IMR-90 (cell line): ENCODE data around the gene PLSCR2. TPM values are rescaled to one million over a fixed set of nuclear protein-coding genes. Genes with fewer than 3 reads are reported as not detected.

ENCODE experiments used
- ATAC-seq: fragments of 200-7000 bp; cut with Tn5 transposase; 2 replicates; pipeline ENCODE4 v1.9.1; 2020; ENCODE audit warnings: low read depth, mild to moderate bottlenecking, moderate library complexity
- BruUV-seq: library from RNA; stranded (reverse); fragments of 400-500 nt; replicated peaks from 2 replicates; lab custom pipeline; 2021; lab: Mats Ljungman, UMichigan
- CTCF ChIA-PET: fragments of 300-600 bp; formaldehyde crosslinking; extraction: SDS; loops from one replicate; lab custom pipeline; 2021; ENCODE audit warnings: antibody characterized with exemption; lab: Yijun Ruan, JAX
- POLR2A ChIA-PET: fragments of 300-600 bp; sonication (Branson Sonifier 250); formaldehyde crosslinking; loops from one replicate; lab custom pipeline; 2022; ENCODE audit warnings: antibody characterized with exemption; ENCODE audit not compliant: unreplicated experiment; lab: Charles Lee
- DNase-seq: peaks from one replicate; pipeline ENCODE4 v3.0.0; 2013
- H2AFZ ChIP-seq: replicated peaks from 2 replicates; pipeline ENCODE3; 2013; ENCODE audit warnings: low read length, mild to moderate bottlenecking; ENCODE audit not compliant: poor library complexity
- H2AK5ac ChIP-seq: 2 replicates; pipeline ENCODE4 v1.6.1; 2013; ENCODE audit warnings: low read depth, low read length, inconsistent platforms
- H2AK9ac ChIP-seq: replicated peaks from 2 replicates; pipeline ENCODE3; 2013; ENCODE audit warnings: mild to moderate bottlenecking, low read depth, low read length, moderate library complexity; ENCODE audit not compliant: poor library complexity
- H2BK120ac ChIP-seq: 2 replicates; pipeline ENCODE4 v1.6.1; 2013; ENCODE audit warnings: low read depth, low read length, inconsistent platforms
- H2BK15ac ChIP-seq: 3 replicates; pipeline ENCODE4 v1.6.1; 2013; ENCODE audit warnings: low read depth, low read length, inconsistent platforms
- H2BK20ac ChIP-seq: 2 replicates; pipeline ENCODE4 v1.6.1; 2013; ENCODE audit warnings: low read depth, mild to moderate bottlenecking, inconsistent platforms, low read length, moderate library complexity
- H2BK5ac ChIP-seq: 2 replicates; pipeline ENCODE4 v1.6.1; 2013; ENCODE audit warnings: mild to moderate bottlenecking, low read depth, low read length, inconsistent platforms; ENCODE audit not compliant: poor library complexity, severe bottlenecking
- H3K14ac ChIP-seq: replicated peaks from 2 replicates; pipeline ENCODE4 v1.6.1; 2013; ENCODE audit warnings: low read depth, low read length, inconsistent platforms
- H3K18ac ChIP-seq: 2 replicates; pipeline ENCODE4 v1.6.1; 2013; ENCODE audit warnings: low read depth, low read length, control low read depth
- H3K23ac ChIP-seq: 2 replicates; pipeline ENCODE4 v1.6.1; 2013; ENCODE audit warnings: low read depth, low read length, inconsistent platforms
- H3K27ac ChIP-seq: 2 replicates; pipeline ENCODE4 v1.5.1; 2013; ENCODE audit warnings: mild to moderate bottlenecking, control low read depth, low read length; ENCODE audit not compliant: insufficient read depth
- H3K27me3 ChIP-seq: 2 replicates; pipeline ENCODE4 v1.6.1; 2013; ENCODE audit warnings: low read length; ENCODE audit not compliant: control insufficient read depth, insufficient read depth
- H3K36me3 ChIP-seq: 2 replicates; pipeline ENCODE4 v1.6.1; 2013; ENCODE audit warnings: low read length, mixed read lengths; ENCODE audit not compliant: control insufficient read depth, insufficient read depth
- H3K4ac ChIP-seq: 2 replicates; pipeline ENCODE4 v1.6.1; 2013; ENCODE audit warnings: low read depth, low read length, inconsistent platforms
- H3K4me1 ChIP-seq: 2 replicates; pipeline ENCODE4 v1.6.1; 2013; ENCODE audit warnings: low read length, mixed read lengths; ENCODE audit not compliant: control insufficient read depth, insufficient read depth
- H3K4me2 ChIP-seq: 2 replicates; pipeline ENCODE4 v1.6.1; 2013; ENCODE audit warnings: low read depth, mild to moderate bottlenecking, control low read depth, low read length, moderate library complexity
- H3K4me3 ChIP-seq: 2 replicates; pipeline ENCODE4 v1.5.1; 2013; ENCODE audit warnings: low read depth, mild to moderate bottlenecking, control low read depth, low read length, moderate library complexity; ENCODE audit not compliant: insufficient read depth
- H3K56ac ChIP-seq: 2 replicates; pipeline ENCODE4 v1.6.1; 2013; ENCODE audit warnings: low read length, inconsistent platforms; ENCODE audit not compliant: insufficient read depth; ENCODE audit errors: extremely low read depth
- H3K79me1 ChIP-seq, 2 experiments: 2 replicates each; pipeline ENCODE4 v1.6.1; 2013; ENCODE audit warnings: low read length in 2 of 2, inconsistent platforms in 1 of 2, low read depth in 1 of 2
- H3K9ac ChIP-seq: 2 replicates; pipeline ENCODE4 v1.6.1; 2013; ENCODE audit warnings: low read depth, low read length, control low read depth
- H3K9me1 ChIP-seq: 2 replicates; pipeline ENCODE4 v1.6.1; 2013; ENCODE audit warnings: low read length, inconsistent platforms; ENCODE audit not compliant: insufficient read depth
- H3K9me3 ChIP-seq: 2 replicates; pipeline ENCODE4 v1.6.1; 2013; ENCODE audit warnings: low read length; ENCODE audit not compliant: control insufficient read depth, insufficient read depth
- H4K20me1 ChIP-seq: 2 replicates; pipeline ENCODE4 v1.6.1; 2013; ENCODE audit warnings: low read length, inconsistent platforms; ENCODE audit not compliant: insufficient read depth
- H4K5ac ChIP-seq: 2 replicates; pipeline ENCODE4 v1.6.1; 2013; ENCODE audit warnings: mild to moderate bottlenecking, low read depth, low read length, control low read depth
- H4K8ac ChIP-seq, 2 experiments: 2 replicates each; pipeline ENCODE4 v1.6.1; 2013; ENCODE audit warnings: low read depth in 2 of 2, low read length in 2 of 2, control low read depth in 1 of 2, inconsistent platforms in 1 of 2
- H4K91ac ChIP-seq: 2 replicates; pipeline ENCODE4 v1.6.1; 2013; ENCODE audit warnings: low read depth, low read length, inconsistent platforms; ENCODE audit not compliant: insufficient read depth
- BHLHE40 ChIP-seq: fragments of 150-350 bp; IDR thresholded peaks from 2 replicates; pipeline ENCODE4 v1.6.1; 2016; ENCODE audit warnings: mild to moderate bottlenecking, low read depth, low read length
- CEBPB ChIP-seq: IDR thresholded peaks from 2 replicates; pipeline ENCODE4 v1.6.1; 2012; ENCODE audit warnings: low read depth, low read length, improper control_type of control experiment
- CHD1 ChIP-seq: IDR thresholded peaks from 2 replicates; pipeline ENCODE4 v1.6.1; 2012; ENCODE audit warnings: low read depth, low read length, improper control_type of control experiment
- CTCF ChIP-seq: conservative IDR thresholded peaks from 2 replicates; pipeline ENCODE4 v1.5.1; 2012; ENCODE audit warnings: mild to moderate bottlenecking, low read depth, low read length, improper control_type of control experiment
- FOS ChIP-seq: fragments of 150-350 bp; IDR thresholded peaks from 2 replicates; pipeline ENCODE4 v1.6.1; 2016; ENCODE audit warnings: low read depth, low read length
- MAFK ChIP-seq: IDR thresholded peaks from 2 replicates; pipeline ENCODE4 v1.6.1; 2012; ENCODE audit warnings: low read depth, low read length, improper control_type of control experiment
- MXI1 ChIP-seq: IDR thresholded peaks from 2 replicates; pipeline ENCODE4 v1.6.1; 2012; ENCODE audit warnings: low read depth, mild to moderate bottlenecking, low read length, moderate library complexity, borderline replicate concordance
- NFE2L2 ChIP-seq: fragments of 150-350 bp; IDR thresholded peaks from 2 replicates; pipeline ENCODE4 v1.6.1; 2016; ENCODE audit warnings: low read depth, mild to moderate bottlenecking, low read length
- POLR2A ChIP-seq: IDR thresholded peaks from 2 replicates; pipeline ENCODE4 v1.6.1; 2012; ENCODE audit warnings: mild to moderate bottlenecking, low read depth, low read length
- RFX5 ChIP-seq: IDR thresholded peaks from 2 replicates; pipeline ENCODE4 v1.8.0; 2012; ENCODE audit warnings: low read depth, mild to moderate bottlenecking, low read length, moderate library complexity
- SMC3 ChIP-seq: fragments of 150-350 bp; IDR thresholded peaks from 2 replicates; pipeline ENCODE4 v1.6.1; 2016; ENCODE audit warnings: low read depth, mild to moderate bottlenecking, antibody characterized with exemption, low read length, moderate library complexity
- WGBS, 2 experiments: methylation state at CpG; one replicate each; pipeline versions ENCODE4 v1.1.5 to v1.1.7; 2013; ENCODE audit warnings: missing lambda C conversion rate in 2 of 2; ENCODE audit not compliant: insufficient read length in 1 of 2; ENCODE audit errors: extremely low coverage in 2 of 2; 5-methylcytosine and 5-hydroxymethylcytosine counted together
- dilution Hi-C: fragments of 300-500 bp; cut with HindIII; formaldehyde crosslinking; loops from one replicate; pipeline ENCODE4 v1.14.3; 2018; ENCODE audit warnings: low sequenced_read_pairs; ENCODE audit not compliant: unreplicated experiment
- in situ Hi-C: fragments of 300-500 bp; cut with MboI; formaldehyde crosslinking; loops from 3 replicates; pipeline ENCODE4 v1.14.3; 2019; ENCODE audit warnings: low sequenced_read_pairs, inconsistent platforms, mixed read lengths
- intact Hi-C: fragments of 100-400 bp; cut with micrococcal nuclease; formaldehyde crosslinking; loops from 2 replicates; pipeline ENCODE4 v1.10.0; 2022
- polyA plus RNA-seq, 3 experiments: library from polyadenylated mRNA; depleted of rRNA; stranded (reverse); fragments of >200 nt; gene quantifications; 2 replicates each; pipeline ENCODE4 v1.2.3, GENCODE V29; 2012; ENCODE audit warnings: low replicate concordance in 1 of 3
- total RNA-seq: library from RNA; depleted of rRNA; stranded (reverse); fragments of >200 nt; gene quantifications from 2 replicates; pipeline ENCODE4 v1.2.3, GENCODE V29; 2012
- TF ChIP-seq, protein P1 (sequence below): fragments of 150-350 bp; IDR thresholded peaks from 2 replicates; pipeline ENCODE4 v1.6.1; 2016; ENCODE audit warnings: low read depth, mild to moderate bottlenecking, low read length, moderate library complexity, borderline replicate concordance
- TF ChIP-seq, protein P2 (sequence below): fragments of 150-350 bp; IDR thresholded peaks from 2 replicates; pipeline ENCODE4 v1.6.1; 2017; ENCODE audit warnings: mild to moderate bottlenecking, antibody characterized with exemption, low read length, low read depth

Gene PLSCR2
- total and polyA plus RNA-seq, 2 of the 4 experiments (the other 2 are of a cell fraction) = not detected

- no peak overlapping the region for H3K27ac ChIP-seq
- no peak overlapping the region; the same call in 1 of the 2 replicates for H3K18ac ChIP-seq
- peak overlapping the region; percentile 32 for H3K4me3 ChIP-seq
- H4K91ac ChIP-seq = no peak overlapping the region
- H4K20me1 ChIP-seq = no peaks in the 10 kb centered on the region
- H4K8ac ChIP-seq = no peak overlapping the region
- H3K4me2 ChIP-seq = peak overlapping the region; percentile 25
- H3K27me3 ChIP-seq = no peaks in the 10 kb centered on the region
- ATAC-seq (peak; percentile 55), DNase-seq (peak; percentile 8)
- CTCF ChIA-PET = interaction anchor here (0.7 to 1.3 kb wide), 2 partner anchors 13 to 508 kb away, joined by 3 read pairs; no protein-coding TSS in a partner anchor
- POLR2A ChIA-PET = no interaction called here
- dilution Hi-C loops (no loop called here), in situ Hi-C loops (no loop called here), intact Hi-C loops (loop anchor here (1.0 kb wide), 1 partner anchor 76 kb away; the partner anchor contains the start of gene PLSCR1)
- no peak overlapping the region for H3K23ac ChIP-seq
- no peak overlapping the region for H2BK20ac ChIP-seq
- BruUV-seq = no TSS peak
- no peaks in the 10 kb centered on the region for H3K79me1 ChIP-seq
- 0 out of 2 replicates have a peak overlapping the region, but pooled peaks have one; percentile 20 for H3K4ac ChIP-seq
- H2AK5ac ChIP-seq = no peak overlapping the region; the same call in 1 of the 2 replicates
- no peak overlapping the region; the same call in 1 of the 2 replicates for H4K5ac ChIP-seq
- peak overlapping the region; percentile 84 for H2AFZ ChIP-seq
- H3K4me1 ChIP-seq = peaks cover 4% of the 10 kb centered on the region
- 0 out of 2 replicates have a peak overlapping the region, but pooled peaks have one; percentile 9 for H3K9ac ChIP-seq
- no peaks in the 10 kb centered on the region for H3K9me3 ChIP-seq
- H3K56ac ChIP-seq = no peak overlapping the region
- no peak overlapping the region for H3K14ac ChIP-seq
- no CpG with 5 or more reads among the region's 10 CpGs for WGBS, 2 experiments
- H2BK15ac ChIP-seq = no peak overlapping the region
- no peak overlapping the region for H2AK9ac ChIP-seq
- no peak overlapping the region for H2BK5ac ChIP-seq
- no peak for TF ChIP-seq NFE2L2
- TF ChIP-seq, protein P1, sequence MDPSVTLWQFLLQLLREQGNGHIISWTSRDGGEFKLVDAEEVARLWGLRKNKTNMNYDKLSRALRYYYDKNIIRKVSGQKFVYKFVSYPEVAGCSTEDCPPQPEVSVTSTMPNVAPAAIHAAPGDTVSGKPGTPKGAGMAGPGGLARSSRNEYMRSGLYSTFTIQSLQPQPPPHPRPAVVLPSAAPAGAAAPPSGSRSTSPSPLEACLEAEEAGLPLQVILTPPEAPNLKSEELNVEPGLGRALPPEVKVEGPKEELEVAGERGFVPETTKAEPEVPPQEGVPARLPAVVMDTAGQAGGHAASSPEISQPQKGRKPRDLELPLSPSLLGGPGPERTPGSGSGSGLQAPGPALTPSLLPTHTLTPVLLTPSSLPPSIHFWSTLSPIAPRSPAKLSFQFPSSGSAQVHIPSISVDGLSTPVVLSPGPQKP = no peak
- TF ChIP-seq, protein P2, sequence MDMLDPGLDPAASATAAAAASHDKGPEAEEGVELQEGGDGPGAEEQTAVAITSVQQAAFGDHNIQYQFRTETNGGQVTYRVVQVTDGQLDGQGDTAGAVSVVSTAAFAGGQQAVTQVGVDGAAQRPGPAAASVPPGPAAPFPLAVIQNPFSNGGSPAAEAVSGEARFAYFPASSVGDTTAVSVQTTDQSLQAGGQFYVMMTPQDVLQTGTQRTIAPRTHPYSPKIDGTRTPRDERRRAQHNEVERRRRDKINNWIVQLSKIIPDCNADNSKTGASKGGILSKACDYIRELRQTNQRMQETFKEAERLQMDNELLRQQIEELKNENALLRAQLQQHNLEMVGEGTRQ = no peak
- TF ChIP-seq MXI1 = no peak
- TF ChIP-seq BHLHE40 = no peak
- no peak for TF ChIP-seq RFX5
- TF ChIP-seq FOS = no peak
- TF ChIP-seq CTCF = no peak
- no peak for TF ChIP-seq SMC3
- TF ChIP-seq CHD1 = no peak
- TF ChIP-seq CEBPB = no peak
- TF ChIP-seq POLR2A = no peak
- no peak for TF ChIP-seq MAFK
- H3K36me3 ChIP-seq = no peaks in the 10 kb centered on the region
- no peak overlapping the region for H2BK120ac ChIP-seq
- H3K9me1 ChIP-seq = no peaks in the 10 kb centered on the region
These were observed 651 bp downstream of the PLSCR2 start for GRCh38 chr3:146468671-146469149.
